Prostate gland (tissue), 2 donors: ENCODE results near the gene OLFML2B.

Source experiments
- POLR2AphosphoS5 ChIP-seq: sonication (generic); formaldehyde crosslinking; IDR thresholded peaks from one replicate; pipeline ENCODE4 v1.6.1; 2017; ENCODE audit warnings: antibody characterized with exemption
- TF ChIP-seq, protein P1 (sequence below), 4 experiments: fragments of 200-600 bp in 2 of 4; fragments of 450-650 bp in 2 of 4; sonication (generic) in 2 of 4; IDR thresholded peaks; 1 replicate in 3 of 4; 2 replicates in 1 of 4; pipeline ENCODE4 v1.5.1; 2016 to 2019; ENCODE audit warnings: antibody characterized with exemption in 4 of 4, mild to moderate bottlenecking in 2 of 4, moderate library complexity in 2 of 4

DNA sequence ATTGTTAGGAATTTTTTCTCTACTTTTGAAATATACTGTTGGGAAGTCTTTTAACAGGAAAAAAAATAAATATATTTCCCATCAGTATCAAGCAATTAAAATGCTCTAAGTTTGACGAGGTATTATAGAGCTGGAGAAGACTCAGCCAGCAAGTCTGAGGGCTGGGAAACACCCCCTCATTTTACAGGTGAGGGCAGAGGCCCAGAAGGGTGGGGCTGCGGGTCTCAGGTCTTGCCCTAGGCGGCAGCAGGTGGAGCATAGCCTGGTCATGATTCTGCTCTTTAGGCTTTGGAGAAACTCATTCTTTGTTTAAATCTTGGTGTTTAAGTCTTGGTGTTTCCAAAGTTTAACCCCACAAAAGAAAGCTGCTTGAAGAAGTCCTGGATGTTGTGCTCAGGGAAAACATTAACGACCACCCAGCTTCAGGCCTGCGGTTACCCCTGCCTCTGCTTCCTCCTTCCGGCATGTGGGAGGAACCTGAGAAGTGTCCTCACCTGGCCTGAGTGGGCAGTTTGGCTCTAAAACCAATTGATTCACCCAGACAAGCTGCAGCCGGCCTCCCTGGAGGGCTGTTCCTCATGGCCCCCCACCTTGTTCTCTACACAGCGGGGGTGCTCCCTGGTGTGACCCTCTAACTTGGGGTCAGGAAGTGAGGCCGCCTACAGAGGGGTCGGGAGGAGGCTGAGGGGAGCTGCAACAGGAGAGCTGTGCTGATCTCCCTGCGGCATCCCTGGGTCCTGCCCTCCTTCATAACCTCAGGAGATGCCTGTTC is 41.7 kb downstream of the OLFML2B start:
- TF ChIP-seq, protein P1, sequence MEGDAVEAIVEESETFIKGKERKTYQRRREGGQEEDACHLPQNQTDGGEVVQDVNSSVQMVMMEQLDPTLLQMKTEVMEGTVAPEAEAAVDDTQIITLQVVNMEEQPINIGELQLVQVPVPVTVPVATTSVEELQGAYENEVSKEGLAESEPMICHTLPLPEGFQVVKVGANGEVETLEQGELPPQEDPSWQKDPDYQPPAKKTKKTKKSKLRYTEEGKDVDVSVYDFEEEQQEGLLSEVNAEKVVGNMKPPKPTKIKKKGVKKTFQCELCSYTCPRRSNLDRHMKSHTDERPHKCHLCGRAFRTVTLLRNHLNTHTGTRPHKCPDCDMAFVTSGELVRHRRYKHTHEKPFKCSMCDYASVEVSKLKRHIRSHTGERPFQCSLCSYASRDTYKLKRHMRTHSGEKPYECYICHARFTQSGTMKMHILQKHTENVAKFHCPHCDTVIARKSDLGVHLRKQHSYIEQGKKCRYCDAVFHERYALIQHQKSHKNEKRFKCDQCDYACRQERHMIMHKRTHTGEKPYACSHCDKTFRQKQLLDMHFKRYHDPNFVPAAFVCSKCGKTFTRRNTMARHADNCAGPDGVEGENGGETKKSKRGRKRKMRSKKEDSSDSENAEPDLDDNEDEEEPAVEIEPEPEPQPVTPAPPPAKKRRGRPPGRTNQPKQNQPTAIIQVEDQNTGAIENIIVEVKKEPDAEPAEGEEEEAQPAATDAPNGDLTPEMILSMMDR (IDR thresholded peaks at IDR 0.05): no peak
- no peak for TF ChIP-seq POLR2AphosphoS5
